H1 (cell line): ENCODE measurements around the gene GNG13. TPM values are rescaled to one million over a fixed set of nuclear protein-coding genes. Genes with fewer than 3 reads are reported as not detected.

Experiments used
- HDAC2 ChIP-seq, 2 experiments: fragments of 300-600 bp in 1 of 2; sonication (generic) in 1 of 2; IDR thresholded peaks; 2 replicates each; pipeline ENCODE4 v1.6.1; 2011 to 2012; ENCODE audit warnings: low read depth in 2 of 2, low read length in 2 of 2, mild to moderate bottlenecking in 2 of 2, moderate library complexity in 2 of 2, borderline replicate concordance in 1 of 2, inconsistent platforms in 1 of 2
- HDAC6 ChIP-seq: IDR thresholded peaks from one replicate; pipeline ENCODE4 v1.7.1; 2012; ENCODE audit warnings: low read depth, mild to moderate bottlenecking, inconsistent platforms, low read length, moderate library complexity
- POU5F1 ChIP-seq: IDR thresholded peaks from 2 replicates; pipeline ENCODE4 v1.6.1; 2011; ENCODE audit warnings: low read depth, mild to moderate bottlenecking, low read length, moderate library complexity
- RXRA ChIP-seq: IDR thresholded peaks from 2 replicates; pipeline ENCODE4 v1.6.1; 2011; ENCODE audit warnings: low read depth, mild to moderate bottlenecking, low read length, moderate library complexity; ENCODE audit not compliant: insufficient read depth
- polyA plus RNA-seq, 7 experiments: library from polyadenylated mRNA; depleted of rRNA in 3 of 7; stranded (reverse) in 5 of 7; unstranded in 2 of 7; fragments of >200 nt in 5 of 7; fragments of 200-250 nt in 2 of 7; gene quantifications; 1 replicate in 5 of 7; 2 replicates in 1 of 7; 4 replicates in 1 of 7; pipeline versions ENCODE4 v1.2.1 to v1.2.3, GENCODE V29; 2011 to 2013; ENCODE audit warnings: missing spikeins in 2 of 7, mixed read lengths in 2 of 7
- total RNA-seq: library from RNA; stranded (reverse); fragmentation: NEBNext Ultra II Directional; extraction: Animal tissue kit (Norgen Biotek cat#: 25700); gene quantifications from 2 replicates; pipeline ENCODE4 v1.2.1, GENCODE V29; 2021

GNG13 gene
- total and polyA plus RNA-seq, 2 of the 8 experiments (the other 6 are each of a cell fraction or from before 2014, with no cell fraction given): not detected

DNA sequence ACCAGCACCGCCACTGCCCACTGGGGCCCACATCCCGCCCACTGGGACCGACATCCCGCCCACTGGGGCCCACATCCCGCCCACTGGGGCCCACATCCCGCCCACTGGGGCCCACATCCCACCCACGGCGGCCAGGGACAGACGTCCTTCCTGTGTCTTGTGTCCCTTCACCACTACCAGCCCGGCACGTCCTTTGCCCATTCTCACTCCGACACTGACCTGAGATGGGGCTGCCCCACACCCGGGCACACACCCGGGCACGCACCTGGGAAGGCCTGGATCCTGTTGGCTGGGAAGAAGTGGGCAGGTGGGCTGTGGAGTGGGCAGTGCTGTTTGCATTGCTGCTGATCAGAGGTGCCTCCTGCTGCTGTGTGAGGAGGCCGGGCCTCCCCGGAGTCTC lies 28.4 kb upstream of the GNG13 start (continued):
- TF ChIP-seq POU5F1 (no peak), RXRA (no peak), HDAC6 (no peak), HDAC2 (IDR thresholded peaks at IDR 0.05; ENCODE audit: borderline replicate concordance in 1 of 2, low read depth in 2 of 2, low read length in 2 of 2) (no peak)
